ACC112 (cell line): ENCODE measurements around the gene EVPL.

Experiments
- H2AFZ ChIP-seq: fragments of 200-600 bp; sonication (generic); one replicate; pipeline ENCODE4 v1.6.0; 2017; ENCODE audit warnings: antibody characterized with exemption, low read length; ENCODE audit not compliant: unreplicated experiment
- H3K27ac ChIP-seq: fragments of 200-600 bp; sonication (generic); 2 replicates; pipeline ENCODE4 v1.5.1; 2014; ENCODE audit warnings: low read depth, mild to moderate bottlenecking, antibody characterized with exemption, low read length, moderate library complexity
- H3K27me3 ChIP-seq: fragments of 200-600 bp; sonication (generic); 2 replicates; pipeline ENCODE4 v1.6.1; 2014; ENCODE audit warnings: mild to moderate bottlenecking, antibody characterized with exemption, low read length, moderate library complexity, mixed read lengths; ENCODE audit not compliant: insufficient read depth
- H3K36me3 ChIP-seq: fragments of 200-600 bp; sonication (generic); 2 replicates; pipeline ENCODE4 v1.6.1; 2016; ENCODE audit warnings: mild to moderate bottlenecking, antibody characterized with exemption, low read length, moderate library complexity, mixed read lengths; ENCODE audit not compliant: insufficient read depth
- H3K4me1 ChIP-seq: fragments of 200-600 bp; sonication (generic); one replicate; pipeline ENCODE4 v1.6.1; 2016; ENCODE audit warnings: low read length, mixed read lengths; ENCODE audit not compliant: insufficient read depth, unreplicated experiment, control insufficient read depth
- H3K4me3 ChIP-seq: fragments of 200-600 bp; sonication (generic); 2 replicates; pipeline ENCODE4 v1.5.1; 2014; ENCODE audit warnings: mild to moderate bottlenecking, low read depth, low read length
- H3K79me2 ChIP-seq: fragments of 200-600 bp; sonication (generic); one replicate; pipeline ENCODE4 v1.6.0; 2016; ENCODE audit warnings: low read length; ENCODE audit not compliant: control insufficient read depth, unreplicated experiment, insufficient read depth

The EVPL gene

GRCh38 chr17:76005263-76006149 lies 21.6 kb downstream of the EVPL start:
- no peak overlapping the region for H3K27ac ChIP-seq

DNA sequence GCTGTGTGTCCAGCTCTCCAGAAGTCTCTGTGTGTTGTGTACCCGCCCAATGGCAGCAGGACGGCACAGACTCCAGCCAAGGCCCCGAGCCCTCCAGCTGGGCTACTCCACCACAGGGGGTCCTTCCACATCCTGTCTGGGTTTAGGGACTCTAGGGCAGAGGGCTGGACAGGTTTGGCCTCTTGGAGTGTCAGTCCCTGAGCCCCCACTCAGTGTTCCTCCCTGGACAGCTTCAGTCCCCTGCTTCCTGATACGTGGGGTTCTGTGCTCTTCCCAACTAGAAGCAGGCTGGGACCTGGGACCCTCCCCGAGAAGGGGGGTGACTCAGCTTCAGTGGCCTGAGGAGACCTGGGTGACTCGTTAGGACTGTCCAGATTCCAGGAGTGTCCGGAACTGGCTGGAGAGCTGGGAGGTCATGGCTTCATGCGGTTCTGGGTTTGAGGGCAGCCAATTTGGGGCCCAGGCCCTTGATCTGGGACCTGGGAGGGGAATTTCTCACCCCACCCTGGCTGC lies 22.3 kb downstream of the EVPL start:
- no peaks in the 10 kb centered on the region for H3K79me2 ChIP-seq
- no peak overlapping the region for H3K4me3 ChIP-seq
- H3K27me3 ChIP-seq = no peaks in the 10 kb centered on the region
- H3K4me1 ChIP-seq = no peaks in the 10 kb centered on the region
- H2AFZ ChIP-seq = no peak overlapping the region
- H3K36me3 ChIP-seq = no peaks in the 10 kb centered on the region
- H3K27ac ChIP-seq = no peak overlapping the region

More at GRCh38 chr17:76005263-76006149, 21.6 kb downstream of the EVPL start:
- Histone ChIP-seq H3K4me1 (no peaks in the 10 kb centered on the region), H3K79me2 (no peaks in the 10 kb centered on the region), H3K36me3 (no peaks in the 10 kb centered on the region), H3K4me3 (no peak overlapping the region), H3K27me3 (no peaks in the 10 kb centered on the region), H2AFZ (no peak overlapping the region)

DNA sequence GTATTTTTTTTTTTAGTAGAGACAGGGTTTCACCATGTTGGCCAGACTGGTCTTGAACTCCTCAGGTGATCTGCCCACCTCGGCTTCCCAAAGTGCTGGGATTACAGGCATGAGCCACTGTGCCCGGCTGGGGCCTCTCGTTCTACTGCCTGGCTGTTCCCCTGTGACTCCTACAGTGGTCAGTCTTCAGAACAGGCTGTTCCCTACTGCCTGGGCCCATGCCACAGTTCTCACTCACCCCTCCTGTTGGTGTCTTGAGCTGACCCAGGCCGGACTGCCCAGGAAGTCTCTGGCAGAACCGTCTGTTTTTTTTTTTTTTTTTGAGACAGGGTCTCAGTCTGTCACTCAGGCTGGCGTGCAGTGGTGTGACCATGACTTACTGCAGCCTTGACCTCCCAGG lies 23.2 kb downstream of the EVPL start:
- Histone ChIP-seq H3K27me3 (no peaks in the 10 kb centered on the region), H3K4me3 (no peak overlapping the region), H3K27ac (no peak overlapping the region), H2AFZ (no peak overlapping the region), H3K79me2 (no peaks in the 10 kb centered on the region), H3K36me3 (no peaks in the 10 kb centered on the region), H3K4me1 (no peaks in the 10 kb centered on the region)

DNA sequence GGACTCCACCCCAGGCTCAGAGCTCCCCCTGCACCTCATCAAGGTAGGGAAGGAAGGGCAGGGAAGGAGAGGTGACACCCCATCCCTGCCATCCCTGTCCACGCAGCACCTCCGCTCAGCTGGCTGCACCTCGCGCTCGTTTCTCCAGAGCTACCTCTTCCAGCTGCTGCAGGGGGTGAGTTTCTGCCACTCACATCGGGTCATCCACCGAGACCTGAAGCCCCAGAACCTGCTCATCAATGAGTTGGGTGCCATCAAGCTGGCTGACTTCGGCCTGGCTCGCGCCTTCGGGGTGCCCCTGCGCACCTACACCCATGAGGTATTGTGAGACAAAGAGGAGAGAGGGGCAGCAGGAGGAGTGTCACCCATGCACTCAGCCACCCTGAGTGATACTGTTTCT lies 25.0 kb downstream of the EVPL start:
- Histone ChIP-seq H3K79me2 (no peaks in the 10 kb centered on the region), H3K4me3 (no peak overlapping the region), H2AFZ (no peak overlapping the region), H3K4me1 (peaks cover under 1% of the 10 kb centered on the region), H3K27me3 (no peaks in the 10 kb centered on the region), H3K36me3 (no peaks in the 10 kb centered on the region), H3K27ac (no peak overlapping the region)

DNA sequence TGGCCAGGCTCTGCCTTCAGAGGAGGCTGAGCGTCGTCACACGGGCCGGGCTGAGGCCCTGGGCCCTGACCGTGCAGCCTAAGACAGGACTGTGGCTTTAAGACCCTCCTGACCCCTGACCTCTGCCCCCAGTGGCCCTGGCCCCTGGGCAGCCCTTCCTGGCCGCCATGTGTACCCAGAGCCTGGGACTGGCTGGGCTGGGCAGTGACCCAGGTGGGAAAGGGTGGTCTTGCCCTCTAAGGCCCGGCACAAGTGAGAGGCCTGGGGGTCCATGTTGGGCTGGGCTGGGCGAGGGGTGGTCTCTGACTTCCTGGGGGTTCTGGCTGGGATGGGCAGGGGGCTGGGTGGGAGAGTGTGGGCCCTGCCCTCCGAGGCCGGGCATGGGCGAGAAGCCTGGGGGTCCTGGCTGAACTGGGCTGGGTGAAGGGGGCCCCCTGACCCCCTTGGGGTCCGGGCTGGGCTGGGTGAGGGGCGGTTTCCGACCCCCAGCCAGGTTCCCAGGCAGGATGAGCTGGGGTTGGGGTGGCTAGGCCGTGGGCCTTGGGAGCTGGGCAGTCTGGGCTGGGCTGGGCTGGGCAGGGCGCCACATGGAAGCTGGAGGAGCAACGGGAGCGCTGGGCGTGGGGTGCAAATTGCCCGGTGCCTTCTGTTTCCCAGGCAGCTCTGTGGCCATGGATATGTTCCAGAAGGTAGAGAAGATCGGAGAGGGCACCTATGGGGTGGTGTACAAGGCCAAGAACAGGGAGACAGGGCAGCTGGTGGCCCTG lies 26.2 kb downstream of the EVPL start, which contains the start of gene CDK3:
Gene CDK3 (plus strand): TSS at position 101 of the 767 bp plus-strand sequence. CDS start 571 bp downstream, at position 672.
- no peak within 1 kb of the TSS for H2AFZ ChIP-seq
- no peaks in the 10 kb centered on the region for H3K79me2 ChIP-seq
- no peak within 1 kb of the TSS for H3K27ac ChIP-seq
- H3K36me3 ChIP-seq = no peaks in the 10 kb centered on the region
- H3K27me3 ChIP-seq = no peaks in the 10 kb centered on the region
- H3K4me1 ChIP-seq = peaks cover 4% of the 10 kb centered on the region
- H3K4me3 ChIP-seq = no peak within 1 kb of the TSS

DNA sequence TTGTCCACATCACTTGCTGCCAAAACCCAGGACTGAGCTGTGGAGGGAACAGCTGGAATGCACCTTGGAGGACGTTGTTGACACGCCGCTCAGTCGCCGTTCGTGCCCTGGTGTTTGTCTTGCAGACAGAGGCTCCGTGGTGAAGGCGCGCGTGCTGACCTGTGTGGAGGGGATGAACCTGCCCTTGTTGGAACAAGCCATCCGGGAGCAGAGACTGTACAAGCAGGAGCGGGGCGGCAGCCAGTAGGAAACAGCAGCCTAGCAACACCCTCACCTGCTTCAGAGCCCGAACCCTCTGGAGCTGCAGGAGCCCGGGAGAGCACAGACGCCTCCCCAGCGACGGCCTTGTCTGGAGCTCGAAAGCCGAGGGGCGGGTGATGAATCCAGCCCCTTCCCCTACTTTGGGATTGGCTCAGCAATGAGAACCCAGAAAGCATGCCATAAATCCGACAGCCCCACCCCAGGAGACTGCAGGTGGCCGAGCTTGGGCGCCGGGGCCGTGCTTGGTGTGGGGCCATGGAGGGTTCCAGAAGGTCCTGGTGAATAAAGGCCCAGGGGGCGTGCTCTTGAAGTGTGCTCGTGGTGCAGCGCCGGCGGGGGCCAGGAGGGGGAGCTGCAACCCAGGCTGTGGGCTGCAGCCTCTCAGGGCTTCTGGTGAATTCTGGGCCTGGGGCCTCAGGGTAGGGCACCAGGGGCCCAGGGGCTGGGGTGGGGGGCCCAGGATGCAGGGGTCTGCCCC lies 26.9 kb downstream of the EVPL start:
- Histone ChIP-seq H3K4me1 (peaks cover 4% of the 10 kb centered on the region), H3K4me3 (no peak overlapping the region), H3K27ac (no peak overlapping the region), H3K79me2 (no peaks in the 10 kb centered on the region), H3K36me3 (no peaks in the 10 kb centered on the region), H3K27me3 (no peaks in the 10 kb centered on the region), H2AFZ (no peak overlapping the region)

- no peak overlapping the region for H3K4me3 ChIP-seq
These were observed 28.7 kb downstream of the EVPL start for GRCh38 chr17:75998327-75998795.

DNA sequence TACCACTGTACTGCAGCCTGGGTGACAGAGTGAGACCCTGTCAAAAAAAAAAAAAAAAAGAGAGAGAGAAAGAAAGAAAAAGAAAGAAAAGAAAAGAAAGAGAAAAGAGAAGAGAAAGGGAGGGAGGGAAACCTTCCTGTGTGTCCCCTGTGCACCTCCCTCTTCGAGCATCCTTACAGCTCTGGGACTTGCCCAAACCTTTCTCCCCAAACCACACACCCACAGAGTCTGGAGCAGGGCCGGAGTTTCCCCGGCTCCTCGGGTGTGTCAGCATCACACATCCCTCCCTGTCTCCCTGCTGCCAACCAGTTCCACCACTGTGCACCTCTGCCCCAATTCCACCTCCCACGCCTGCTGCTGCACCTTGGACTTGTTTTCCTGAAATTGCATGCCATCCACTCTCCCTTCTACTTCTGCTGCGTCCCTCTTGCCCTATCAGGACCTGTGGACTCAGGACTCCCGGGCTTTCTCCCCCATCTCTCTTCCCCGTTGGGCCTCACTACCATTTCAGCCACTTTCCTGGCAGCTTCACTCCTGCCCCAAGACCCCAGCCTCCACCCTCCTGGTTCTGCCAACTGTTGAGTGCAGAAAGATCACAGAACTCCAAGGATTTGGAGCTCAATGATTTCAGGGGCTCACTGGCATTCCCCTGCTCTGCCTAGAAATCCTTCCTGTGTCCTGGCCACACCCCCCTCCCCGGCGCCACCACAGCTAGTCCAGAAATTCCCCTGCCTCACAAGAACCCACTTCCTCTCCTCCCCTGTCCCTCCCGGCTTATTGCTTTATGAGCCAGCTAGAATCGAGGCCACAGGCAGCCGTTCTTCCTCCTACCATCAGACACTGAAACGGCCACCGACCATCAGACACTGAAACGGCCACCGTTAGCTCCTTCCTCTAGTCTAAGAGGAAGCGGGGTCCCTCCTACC lies 30.2 kb downstream of the EVPL start:
- H3K36me3 ChIP-seq = no peaks in the 10 kb centered on the region
- no peak overlapping the region for H2AFZ ChIP-seq
- no peak overlapping the region for H3K4me3 ChIP-seq
- H3K27me3 ChIP-seq = no peaks in the 10 kb centered on the region
- H3K79me2 ChIP-seq = no peaks in the 10 kb centered on the region
- H3K27ac ChIP-seq = no peak overlapping the region
- H3K4me1 ChIP-seq = peaks cover 4% of the 10 kb centered on the region

More at GRCh38 chr17:75998327-75998795, 28.7 kb downstream of the EVPL start:
- Histone ChIP-seq H3K4me1 (peaks cover 4% of the 10 kb centered on the region), H3K79me2 (no peaks in the 10 kb centered on the region), H2AFZ (no peak overlapping the region), H3K27ac (no peak overlapping the region), H3K27me3 (no peaks in the 10 kb centered on the region), H3K36me3 (no peaks in the 10 kb centered on the region)

GRCh38 chr17:75995385-75995925 lies 31.7 kb downstream of the EVPL start:
- Histone ChIP-seq H3K36me3 (no peaks in the 10 kb centered on the region), H3K27ac (no peak overlapping the region), H2AFZ (no peak overlapping the region), H3K4me1 (peaks cover 4% of the 10 kb centered on the region), H3K4me3 (no peak overlapping the region), H3K79me2 (no peaks in the 10 kb centered on the region), H3K27me3 (no peaks in the 10 kb centered on the region)
